HEK293T (cell line): ENCODE data around the gene CRCP.

Experiments used
- BHLHE40 ChIP-seq: fragments of 450-650 bp; IDR thresholded peaks from 2 replicates; pipeline ENCODE4 v1.6.1; 2016; ENCODE audit warnings: mild to moderate bottlenecking, moderate library complexity, borderline replicate concordance
- ELF4 ChIP-seq: fragments of 450-650 bp; IDR thresholded peaks from 2 replicates; pipeline ENCODE4 v1.6.1; 2017; ENCODE audit warnings: antibody characterized with exemption
- FOXK2 ChIP-seq: fragments of 450-650 bp; IDR thresholded peaks from 2 replicates; pipeline ENCODE4 v1.6.1; 2016; ENCODE audit warnings: mild to moderate bottlenecking
- FOXM1 ChIP-seq: fragments of 450-650 bp; IDR thresholded peaks from 2 replicates; pipeline ENCODE4 v1.6.1; 2017; ENCODE audit warnings: mild to moderate bottlenecking, borderline replicate concordance
- HDGF ChIP-seq: fragments of 450-650 bp; IDR thresholded peaks from 2 replicates; pipeline ENCODE4 v1.6.1; 2017; ENCODE audit warnings: antibody characterized with exemption, borderline replicate concordance
- L3MBTL2 ChIP-seq: fragments of 450-650 bp; conservative IDR thresholded peaks from 2 replicates; pipeline ENCODE4 v1.6.1; 2016; ENCODE audit warnings: mild to moderate bottlenecking
- NFRKB ChIP-seq: fragments of 450-650 bp; IDR thresholded peaks from 2 replicates; pipeline ENCODE4 v1.6.1; 2016; ENCODE audit warnings: mild to moderate bottlenecking, moderate library complexity
- SP1 ChIP-seq: fragments of 450-650 bp; IDR thresholded peaks from 2 replicates; pipeline ENCODE4 v1.6.1; 2017
- SUZ12 ChIP-seq: fragments of 450-650 bp; IDR thresholded peaks from 2 replicates; pipeline ENCODE4 v1.6.1; 2016; ENCODE audit warnings: mild to moderate bottlenecking
- TARDBP ChIP-seq: fragments of 450-650 bp; IDR thresholded peaks from 2 replicates; pipeline ENCODE4 v1.6.1; 2016
- TF ChIP-seq, protein P1 (sequence below): fragments of 450-650 bp; IDR thresholded peaks from 2 replicates; pipeline ENCODE4 v1.6.1; 2016

- TF ChIP-seq NFRKB (no peak), FOXM1 (no peak), SP1 (no peak), SUZ12 (no peak), TARDBP (no peak), L3MBTL2 (no peak), BHLHE40 (no peak), HDGF (no peak), FOXK2 (no peak), ELF4 (no peak)
- TF ChIP-seq, protein P1, sequence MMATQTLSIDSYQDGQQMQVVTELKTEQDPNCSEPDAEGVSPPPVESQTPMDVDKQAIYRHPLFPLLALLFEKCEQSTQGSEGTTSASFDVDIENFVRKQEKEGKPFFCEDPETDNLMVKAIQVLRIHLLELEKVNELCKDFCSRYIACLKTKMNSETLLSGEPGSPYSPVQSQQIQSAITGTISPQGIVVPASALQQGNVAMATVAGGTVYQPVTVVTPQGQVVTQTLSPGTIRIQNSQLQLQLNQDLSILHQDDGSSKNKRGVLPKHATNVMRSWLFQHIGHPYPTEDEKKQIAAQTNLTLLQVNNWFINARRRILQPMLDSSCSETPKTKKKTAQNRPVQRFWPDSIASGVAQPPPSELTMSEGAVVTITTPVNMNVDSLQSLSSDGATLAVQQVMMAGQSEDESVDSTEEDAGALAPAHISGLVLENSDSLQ: no peak
Measured at GRCh38 chr7:66105263-66105748, 9.3 kb upstream of the CRCP start.
